Ovary (tissue), 9 donors: ENCODE results near the gene PPTC7. TPM values are rescaled to one million over a fixed set of nuclear protein-coding genes. Genes with fewer than 3 reads are reported as not detected.

Source experiments
- DNase-seq, 5 donors: peaks; one replicate each; pipeline ENCODE4 v3.0.0-alpha.2; 2019 to 2020
- H3K27ac ChIP-seq, 2 donors: fragments of 200-600 bp; one replicate each; pipeline versions ENCODE4 v1.5.1 to v1.8.0; 2019 to 2022
- H3K27me3 ChIP-seq: fragments of 200-600 bp; one replicate; pipeline ENCODE4 v1.8.0; 2022
- H3K36me3 ChIP-seq: fragments of 200-600 bp; sonication (generic); one replicate; pipeline ENCODE4 v1.5.1; 2019
- H3K4me1 ChIP-seq: one replicate; pipeline ENCODE4 v1.8.1; 2013; ENCODE audit warnings: mild to moderate bottlenecking, moderate library complexity; ENCODE audit not compliant: insufficient read depth
- H3K4me3 ChIP-seq: fragments of 200-600 bp; sonication (generic); one replicate; pipeline ENCODE4 v1.5.1; 2017
- H3K9me3 ChIP-seq, 2 donors: fragments of 200-600 bp in 1 of 2; sonication (generic) in 1 of 2; one replicate each; pipeline versions ENCODE4 v1.5.1 to v1.8.1; 2013 to 2019; ENCODE audit warnings: mild to moderate bottlenecking in 1 of 2, moderate library complexity in 1 of 2
- EP300 ChIP-seq: sonication (generic); formaldehyde crosslinking; IDR thresholded peaks from one replicate; pipeline ENCODE4 v1.6.1; 2017; ENCODE audit warnings: antibody characterized with exemption
- POLR2A ChIP-seq: fragments of 450-650 bp; IDR thresholded peaks from one replicate; pipeline ENCODE4 v1.6.1; 2017; ENCODE audit warnings: antibody characterized with exemption, mild to moderate bottlenecking, moderate library complexity
- WGBS, 3 donors: extraction: QIAGEN DNeasy Blood & Tissue Kit in 1 of 3; methylation state at CpG; one replicate each; pipeline versions ENCODE4 v1.1.5 to v1.1.7; 2013 to 2017; 5-methylcytosine and 5-hydroxymethylcytosine counted together
- intact Hi-C, 4 donors: fragments of 100-400 bp; cut with DNase I; formaldehyde crosslinking; loops; one replicate each; pipeline versions ENCODE4 v1.11.0 to v1.15.1; 2022 to 2023
- polyA plus RNA-seq, 2 donors: library from polyadenylated mRNA; stranded (reverse); fragments of 200-250 nt in 1 of 2; fragments of 350-450 nt in 1 of 2; fragmentation: Illumina TruSeq in 1 of 2; extraction: RNeasy Lipid Tissue Mini Kit (QIAGEN cat#74804) in 1 of 2; gene quantifications; one replicate each; pipeline ENCODE4 v1.2.3, GENCODE V29; 2013 to 2014
- small RNA-seq: library from RNA; depleted of rRNA; stranded (forward); fragments of <200 nt; gene quantifications from one replicate; pipeline ENCODE3, GENCODE V24; 2016
- total RNA-seq, 7 donors: library from RNA; depleted of rRNA in 2 of 7; stranded (reverse); fragments of >200 nt in 2 of 7; fragmentation: NEBNext Ultra II Directional in 3 of 7; extraction: Animal tissue kit (Norgen Biotek cat#: 25700) in 3 of 7; gene quantifications; one replicate each; pipeline versions ENCODE4 v1.1.0 to v1.2.4, GENCODE V29; 2016 to 2023
- TF ChIP-seq, protein P1 (sequence below), 3 donors: fragments of 450-650 bp in 2 of 3; fragments of 200-600 bp in 1 of 3; IDR thresholded peaks; one replicate each; pipeline versions ENCODE4 v1.5.1 to v1.8.0; 2016 to 2022; ENCODE audit warnings: antibody characterized with exemption in 3 of 3, mild to moderate bottlenecking in 1 of 3
- donor health status: DM: no; HTN: no; CAD: no; lungs with moderate emphysema.
- donor health status: DM: no; HTN: no; CAD: no.
- donor health status: Bipolar disorder and iron deficiency.
- donor health status: DM: yes; HTN: yes; CAD: no.
- donor health status: DM: no; HTN: no; CAD: no.
- donor health status: DM: yes; HTN: yes; CAD: no.

Gene PPTC7
- total and polyA plus RNA-seq, 9 donors, result 10.0 to 25.5 (median 19.2) TPM

DNA sequence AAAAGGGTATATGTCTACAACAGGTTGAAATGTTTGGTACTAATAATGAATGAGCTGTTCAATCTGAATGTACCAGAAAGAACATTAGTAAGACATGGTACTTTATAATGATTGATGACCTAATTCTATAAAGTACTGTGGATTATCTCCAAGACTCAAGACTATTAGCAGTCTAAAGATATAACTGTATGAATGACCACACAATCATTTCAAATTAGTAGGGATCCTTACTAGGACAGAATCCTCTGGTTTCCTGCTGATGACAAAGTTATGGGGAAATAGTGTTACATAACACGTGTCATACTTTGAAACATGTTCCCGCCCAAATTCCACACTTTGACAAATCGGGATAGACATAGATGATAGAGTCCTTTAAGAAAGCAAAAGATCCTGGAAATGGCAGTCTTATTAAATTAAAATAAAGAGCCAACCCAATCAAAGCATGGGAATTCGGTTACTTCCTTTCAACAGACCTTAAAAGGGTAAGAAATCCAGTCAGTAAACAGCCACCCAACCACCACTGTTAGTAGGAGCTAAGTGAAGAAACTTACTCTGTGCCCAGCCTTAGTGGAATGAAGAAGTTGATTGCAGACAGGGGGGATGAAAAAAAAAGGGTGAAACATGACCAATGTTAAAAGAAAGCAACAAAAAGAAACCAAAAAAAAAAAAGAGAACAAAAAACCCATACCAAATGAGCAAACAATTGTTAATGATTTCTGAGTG lies 84.0 kb downstream of the PPTC7 start:
- no peak for DNase-seq
- Histone ChIP-seq H3K9me3 (no peaks in the 10 kb centered on the region), H3K27me3 (no peaks in the 10 kb centered on the region), H3K27ac (no peak overlapping the region), H3K36me3 (no peaks in the 10 kb centered on the region), H3K4me1 (peaks cover 8% of the 10 kb centered on the region), H3K4me3 (no peak overlapping the region)
- WGBS, 3 donors, result 63 to 70% (median 64%) methylated on average over 4 of the region's 4 CpGs
- TF ChIP-seq, protein P1, sequence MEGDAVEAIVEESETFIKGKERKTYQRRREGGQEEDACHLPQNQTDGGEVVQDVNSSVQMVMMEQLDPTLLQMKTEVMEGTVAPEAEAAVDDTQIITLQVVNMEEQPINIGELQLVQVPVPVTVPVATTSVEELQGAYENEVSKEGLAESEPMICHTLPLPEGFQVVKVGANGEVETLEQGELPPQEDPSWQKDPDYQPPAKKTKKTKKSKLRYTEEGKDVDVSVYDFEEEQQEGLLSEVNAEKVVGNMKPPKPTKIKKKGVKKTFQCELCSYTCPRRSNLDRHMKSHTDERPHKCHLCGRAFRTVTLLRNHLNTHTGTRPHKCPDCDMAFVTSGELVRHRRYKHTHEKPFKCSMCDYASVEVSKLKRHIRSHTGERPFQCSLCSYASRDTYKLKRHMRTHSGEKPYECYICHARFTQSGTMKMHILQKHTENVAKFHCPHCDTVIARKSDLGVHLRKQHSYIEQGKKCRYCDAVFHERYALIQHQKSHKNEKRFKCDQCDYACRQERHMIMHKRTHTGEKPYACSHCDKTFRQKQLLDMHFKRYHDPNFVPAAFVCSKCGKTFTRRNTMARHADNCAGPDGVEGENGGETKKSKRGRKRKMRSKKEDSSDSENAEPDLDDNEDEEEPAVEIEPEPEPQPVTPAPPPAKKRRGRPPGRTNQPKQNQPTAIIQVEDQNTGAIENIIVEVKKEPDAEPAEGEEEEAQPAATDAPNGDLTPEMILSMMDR (IDR thresholded peaks at IDR 0.05), result no peak
- TF ChIP-seq EP300 (no peak), POLR2A (no peak)
- intact Hi-C loops, result no loop called here

Small RNA genes within 50 kb of the gene (small RNA-seq; reads per million reads assigned to genes)
- gene RF00278, result not detected
- not detected for gene RN7SL387P

Other genes starting within 250 kb of the PPTC7 start
- 10 to 100 TPM; 24.9 to 65.0 (median 41.7) TPM for gene ANAPC7, start 179.6 kb downstream of the PPTC7 start, total RNA-seq
- 10 to 100 TPM; 23.6 to 66.7 TPM for gene ANAPC7, start 179.6 kb downstream of the PPTC7 start, polyA plus RNA-seq
- gene ARPC3, start 133.0 kb downstream of the PPTC7 start, total RNA-seq, result 100 to 1,000 TPM in 3 of 7 donors, 10 to 100 TPM in 4; 75.9 to 170 (median 92.9) TPM
- 100 to 1,000 TPM; 159 to 253 TPM for gene ARPC3, start 133.0 kb downstream of the PPTC7 start, polyA plus RNA-seq
- 10 to 100 TPM; 15.5 to 32.5 (median 23.2) TPM for gene GPN3, start 115.1 kb downstream of the PPTC7 start, total RNA-seq
- 10 to 100 TPM; 20.9 to 30.4 TPM for gene GPN3, start 115.1 kb downstream of the PPTC7 start, polyA plus RNA-seq
- 10 to 100 TPM in 4 of 7 donors, 1 to 10 TPM in 3; 6.5 to 12.3 (median 10.1) TPM for gene FAM216A, start 114.5 kb downstream of the PPTC7 start, total RNA-seq
- gene FAM216A, start 114.5 kb downstream of the PPTC7 start, polyA plus RNA-seq, result 10 to 100 TPM in 1 of 2 donors, 1 to 10 TPM in 1; 8.8 to 11.3 TPM
- 10 to 100 TPM; 51.3 to 94.4 (median 66.6) TPM for gene VPS29, start 81.2 kb downstream of the PPTC7 start, total RNA-seq
- gene VPS29, start 81.2 kb downstream of the PPTC7 start, polyA plus RNA-seq, result 100 to 1,000 TPM; 106 to 134 TPM
- 1 to 10 TPM in 5 of 7 donors, under 1 TPM in 2; 0.23 to 3.8 (median 1.8) TPM for gene RAD9B, start 81.0 kb downstream of the PPTC7 start, total RNA-seq
- 1 to 10 TPM in 1 of 2 donors, under 1 TPM in 1; 0.80 to 1.1 TPM for gene RAD9B, start 81.0 kb downstream of the PPTC7 start, polyA plus RNA-seq
- 100 to 1,000 TPM in 1 of 7 donors, 10 to 100 TPM in 6; 43.3 to 122 (median 47.9) TPM for gene TCTN1, start 30.8 kb upstream of the PPTC7 start, total RNA-seq
- gene TCTN1, start 30.8 kb upstream of the PPTC7 start, polyA plus RNA-seq, result 10 to 100 TPM; 32.7 to 96.1 TPM
- 10 to 100 TPM in 5 of 7 donors, 1 to 10 TPM in 2; 6.4 to 14.5 (median 10.5) TPM for gene HVCN1, start 105.8 kb upstream of the PPTC7 start, total RNA-seq
- 10 to 100 TPM; 14.6 to 19.4 TPM for gene HVCN1, start 105.8 kb upstream of the PPTC7 start, polyA plus RNA-seq
- 100 to 1,000 TPM; 102 to 143 (median 126) TPM for gene PPP1CC, start 159.6 kb upstream of the PPTC7 start, total RNA-seq
- 100 to 1,000 TPM in 1 of 2 donors, 10 to 100 TPM in 1; 94.4 to 158 TPM for gene PPP1CC, start 159.6 kb upstream of the PPTC7 start, polyA plus RNA-seq